Measurements from ENCODE around the gene RASSF4. TPM values are rescaled to one million over a fixed set of nuclear protein-coding genes. Genes with fewer than 3 reads are reported as not detected.

Gene RASSF4
- total RNA-seq, 1 donor: 12.2 TPM

DNA sequence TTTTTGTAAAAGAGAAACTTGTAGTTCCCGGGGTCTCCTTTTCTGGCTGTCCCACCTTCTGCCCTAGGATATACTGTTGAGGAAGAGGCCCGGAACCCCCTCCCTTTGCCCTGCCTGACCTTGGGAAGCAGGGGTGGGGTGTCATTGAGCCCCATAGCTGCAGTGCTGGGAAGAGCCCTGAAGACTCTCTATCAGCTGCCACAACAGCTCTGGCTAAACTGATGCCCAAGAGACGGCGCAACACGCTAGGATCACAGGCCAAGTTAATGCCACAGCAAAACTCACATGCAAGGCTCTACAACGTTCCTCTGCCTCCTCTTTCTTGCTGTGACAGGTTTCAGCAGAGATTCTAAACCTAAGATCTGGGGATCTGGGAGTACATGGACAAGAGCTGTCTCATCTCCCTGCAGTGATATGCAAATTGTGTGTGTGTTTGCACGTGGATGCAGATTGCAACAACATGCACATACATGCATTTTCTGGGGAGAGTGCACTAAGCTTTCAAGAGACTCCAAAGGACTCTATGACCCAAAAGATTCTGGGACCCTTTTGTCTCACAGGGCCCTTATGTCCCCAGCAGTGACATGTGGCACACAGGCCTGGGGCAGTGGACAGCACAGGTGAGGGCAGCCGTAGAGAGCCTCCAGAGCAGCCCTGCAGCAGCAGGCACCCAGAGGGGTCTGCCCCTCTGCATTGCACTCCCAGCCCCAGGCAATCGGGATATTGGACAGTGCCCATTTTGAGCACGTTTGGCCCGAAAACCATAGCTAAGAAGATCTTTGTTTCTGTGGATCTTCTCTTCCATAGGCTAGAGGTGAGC lies 2.5 kb downstream of the RASSF4 start:
- H3K4me1 ChIP-seq (ENCODE audit: insufficient read depth, low read length): peaks cover 94% of the 10 kb centered on the region
- H3K27me3 ChIP-seq (ENCODE audit: insufficient read depth, low read length): no peaks in the 10 kb centered on the region
- H3K4me3 ChIP-seq (ENCODE audit: low read length): no peak overlapping the region
- no peaks in the 10 kb centered on the region for H3K9me3 ChIP-seq (ENCODE audit: low read depth, low read length)

DNA sequence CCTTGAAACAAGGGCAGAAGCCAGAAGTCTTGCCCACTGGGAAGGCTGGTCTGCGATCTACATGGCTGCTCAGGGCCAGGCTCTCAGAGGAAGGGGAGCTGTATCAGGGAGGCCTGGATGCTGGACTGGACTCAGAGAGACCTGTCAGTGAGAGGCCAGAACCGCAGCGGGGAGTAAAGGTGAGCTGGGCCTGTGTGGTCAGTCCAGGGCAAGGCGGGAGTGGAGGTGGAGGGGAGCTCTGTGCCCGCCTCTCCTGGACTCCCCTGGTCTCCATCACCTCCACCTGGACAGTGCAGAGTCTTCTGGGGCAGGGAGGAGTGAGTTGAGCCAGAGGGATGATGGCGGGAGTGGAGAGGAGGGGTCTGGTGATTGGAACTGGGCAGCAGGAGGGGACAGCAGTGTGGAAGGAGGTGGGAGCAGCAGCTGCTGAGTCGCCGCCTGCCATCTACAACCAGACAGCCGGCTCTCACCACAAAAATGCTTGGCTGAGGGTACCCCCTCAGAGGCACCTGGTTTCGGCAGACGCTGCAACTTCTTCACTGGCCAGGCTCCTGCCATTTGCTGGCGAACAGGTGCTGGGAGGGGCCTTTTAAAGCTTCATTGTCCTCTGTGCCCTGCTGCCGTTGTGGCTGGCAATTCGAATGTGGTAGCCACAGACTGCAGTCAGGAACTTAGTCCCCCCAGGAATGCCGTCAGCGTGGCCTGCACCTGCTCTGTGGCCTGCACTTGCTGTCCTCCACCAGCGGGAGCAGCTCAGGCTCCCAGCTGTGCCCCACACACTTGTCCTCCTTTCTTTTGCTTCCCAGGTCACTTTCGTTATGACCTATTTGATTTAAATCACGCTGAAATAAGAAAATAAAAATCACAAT lies 3.5 kb downstream of the RASSF4 start:
- Histone ChIP-seq H3K27me3 (ENCODE audit: insufficient read depth, low read length) (no peaks in the 10 kb centered on the region), H3K9me3 (ENCODE audit: low read depth, low read length) (no peaks in the 10 kb centered on the region), H3K4me3 (ENCODE audit: low read length) (no peak overlapping the region), H3K4me1 (ENCODE audit: insufficient read depth, low read length) (peaks cover 94% of the 10 kb centered on the region)

DNA sequence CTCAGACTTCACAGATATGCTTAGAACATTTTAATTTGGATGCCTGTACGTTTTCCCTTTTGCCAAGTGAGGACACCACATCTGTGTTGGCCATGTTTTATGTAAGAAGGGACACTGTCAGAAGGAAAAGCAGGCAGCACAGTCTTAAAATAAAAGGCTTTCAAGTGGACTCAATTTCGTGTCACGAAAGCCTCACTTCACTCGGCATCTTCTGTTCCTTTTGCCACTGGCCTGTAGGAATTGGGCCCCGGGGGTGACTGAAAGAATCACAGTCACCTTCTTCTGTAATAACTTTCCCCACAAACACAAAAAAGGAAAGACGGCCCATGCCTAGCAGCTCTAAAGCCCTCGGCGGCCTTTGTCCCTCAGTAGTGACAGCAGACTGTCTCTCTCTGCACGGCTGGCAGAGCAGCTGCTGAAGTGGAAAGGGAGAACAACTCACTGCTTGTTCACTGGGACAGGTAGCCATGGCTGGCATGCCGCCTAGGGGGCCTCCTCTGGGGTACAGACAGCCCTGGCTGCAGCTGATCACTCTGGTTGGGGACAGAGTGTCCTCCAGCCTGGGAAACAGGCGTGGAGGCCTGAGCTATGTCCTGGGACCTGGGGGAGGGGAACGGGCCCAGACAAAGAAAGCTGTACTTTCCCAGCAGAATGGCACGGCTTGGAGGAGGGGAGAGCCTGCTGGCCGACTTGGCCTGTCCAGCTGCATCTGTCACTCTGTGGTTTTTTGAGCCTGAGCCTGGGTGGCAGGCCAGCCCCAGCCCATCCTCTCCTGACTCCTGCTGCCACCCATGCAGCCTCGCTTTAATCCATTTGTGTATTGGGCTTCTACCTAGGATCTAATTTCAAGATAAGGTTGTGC lies 4.4 kb downstream of the RASSF4 start:
- Histone ChIP-seq H3K27me3 (ENCODE audit: insufficient read depth, low read length) (no peaks in the 10 kb centered on the region), H3K4me1 (ENCODE audit: insufficient read depth, low read length) (peaks cover 94% of the 10 kb centered on the region), H3K9me3 (ENCODE audit: low read depth, low read length) (no peaks in the 10 kb centered on the region), H3K4me3 (ENCODE audit: low read length) (no peak overlapping the region)

DNA sequence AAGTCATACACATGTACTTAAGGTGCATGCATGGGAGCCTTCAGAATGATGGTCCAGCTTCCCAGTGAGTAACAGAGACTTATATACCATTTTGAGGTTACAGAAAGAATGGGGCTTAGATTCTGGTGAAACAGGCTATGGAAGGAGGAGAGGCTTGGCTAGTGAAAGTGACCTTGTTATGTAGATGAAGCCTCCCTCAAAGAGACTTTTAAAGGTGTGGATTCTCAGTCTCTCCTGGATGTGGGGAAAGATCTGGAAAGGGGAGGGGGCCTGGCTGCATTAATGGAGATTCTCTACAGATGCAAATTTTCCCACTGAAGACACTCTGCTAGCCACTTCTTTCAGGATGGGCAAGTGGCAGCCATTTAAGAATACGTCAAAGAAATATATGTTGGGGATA lies 5.5 kb downstream of the RASSF4 start:
- Histone ChIP-seq H3K27me3 (ENCODE audit: insufficient read depth, low read length) (no peaks in the 10 kb centered on the region), H3K4me3 (ENCODE audit: low read length) (no peak overlapping the region), H3K9me3 (ENCODE audit: low read depth, low read length) (no peaks in the 10 kb centered on the region), H3K4me1 (ENCODE audit: insufficient read depth, low read length) (peaks cover 99% of the 10 kb centered on the region)

DNA sequence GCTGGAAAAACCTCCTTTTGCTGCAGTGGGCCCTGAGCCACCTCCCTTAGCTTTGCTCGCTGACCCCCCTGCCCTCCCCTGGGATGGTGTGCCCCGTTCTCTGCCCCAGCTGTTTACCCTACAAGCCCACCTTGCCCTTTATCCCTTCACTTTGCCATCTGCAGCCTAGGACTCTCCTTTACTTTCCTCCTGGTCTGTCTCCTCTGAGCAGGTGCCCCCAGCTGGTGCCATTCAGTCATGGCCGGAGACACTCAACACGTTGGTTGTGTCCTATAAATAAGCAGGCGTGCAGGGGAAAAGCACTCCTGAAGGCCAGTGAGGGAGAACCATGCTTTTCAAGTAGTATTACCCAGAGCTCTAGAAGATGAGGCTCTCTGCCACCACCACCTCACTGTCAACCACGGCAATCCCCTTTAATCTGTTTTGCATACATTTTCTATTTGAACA lies 6.1 kb downstream of the RASSF4 start:
- Histone ChIP-seq H3K4me1 (ENCODE audit: insufficient read depth, low read length) (peaks cover 98% of the 10 kb centered on the region), H3K4me3 (ENCODE audit: low read length) (no peak overlapping the region), H3K9me3 (ENCODE audit: low read depth, low read length) (no peaks in the 10 kb centered on the region), H3K27me3 (ENCODE audit: insufficient read depth, low read length) (no peaks in the 10 kb centered on the region)

DNA sequence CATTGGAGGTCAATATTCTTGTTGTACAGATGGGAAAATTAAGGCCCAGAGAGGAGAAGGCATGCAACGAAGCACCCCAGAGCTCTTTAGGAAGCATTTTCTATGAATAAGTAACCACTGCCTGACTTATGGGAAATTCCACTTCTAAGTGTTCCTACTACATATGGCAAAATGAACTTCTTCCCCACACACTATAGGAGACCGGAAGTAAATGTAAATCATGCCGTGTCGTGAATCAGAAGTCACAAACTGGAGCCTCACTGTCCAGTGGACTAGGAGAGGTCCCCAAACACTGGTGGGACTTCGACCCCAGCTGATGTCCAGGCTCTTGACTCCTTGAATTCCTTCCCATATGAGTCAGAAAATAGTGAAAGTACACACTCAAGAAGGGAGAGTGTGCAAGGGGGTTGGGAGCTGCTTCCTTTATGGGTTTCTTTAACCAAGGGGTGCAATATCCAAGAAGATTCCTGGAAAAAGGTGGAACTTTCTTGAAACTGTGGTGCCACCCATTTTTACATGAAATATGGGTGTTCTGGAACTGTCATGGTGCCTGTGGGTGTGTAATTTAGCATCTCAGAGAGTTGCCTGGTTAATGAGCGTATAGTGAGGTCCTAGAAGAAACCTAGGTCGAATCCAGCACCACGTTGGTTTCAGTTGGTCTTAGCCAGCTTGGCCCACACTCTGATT lies 6.7 kb downstream of the RASSF4 start:
- peaks cover 98% of the 10 kb centered on the region for H3K4me1 ChIP-seq (ENCODE audit: insufficient read depth, low read length)

DNA sequence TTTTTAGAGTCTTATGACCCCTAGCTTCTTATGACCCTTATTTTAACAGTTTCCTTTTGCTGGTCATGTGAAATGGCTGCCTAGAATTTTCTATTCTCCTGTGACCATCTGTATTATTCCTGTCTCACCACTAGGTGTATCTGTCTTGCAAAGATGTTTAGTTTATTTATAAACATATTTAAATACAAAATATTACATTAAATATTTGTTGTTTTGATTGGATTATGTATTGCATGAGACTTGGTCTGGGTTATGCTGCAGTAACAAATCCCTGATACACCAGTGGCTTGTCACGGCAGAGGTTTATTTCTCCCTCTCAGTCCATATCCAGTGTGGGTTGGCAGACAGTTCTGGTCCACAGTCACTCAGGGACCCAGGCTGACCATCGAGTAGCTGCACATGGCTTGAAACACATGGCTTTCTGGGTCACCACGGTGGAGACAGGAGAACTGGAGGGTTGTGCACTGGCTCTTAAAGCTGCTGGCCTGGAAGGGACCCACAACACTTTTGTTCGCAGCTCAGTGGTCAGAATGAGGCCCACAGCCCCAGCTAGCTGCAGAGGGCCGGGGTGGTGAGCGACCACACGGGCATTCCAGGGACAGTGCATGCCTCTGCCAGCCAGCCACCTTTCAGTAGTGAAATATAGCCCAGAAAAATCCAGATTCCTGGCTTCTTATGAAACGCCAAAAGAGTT lies 7.4 kb downstream of the RASSF4 start:
- peaks cover 98% of the 10 kb centered on the region for H3K4me1 ChIP-seq (ENCODE audit: insufficient read depth, low read length)
- H3K27me3 ChIP-seq (ENCODE audit: insufficient read depth, low read length): no peaks in the 10 kb centered on the region
- no peaks in the 10 kb centered on the region for H3K9me3 ChIP-seq (ENCODE audit: low read depth, low read length)
- H3K4me3 ChIP-seq (ENCODE audit: low read length): no peak overlapping the region

More for the DNA sequence above, 6.7 kb downstream of the RASSF4 start:
- Histone ChIP-seq H3K4me3 (ENCODE audit: low read length) (no peak overlapping the region), H3K27me3 (ENCODE audit: insufficient read depth, low read length) (no peaks in the 10 kb centered on the region), H3K9me3 (ENCODE audit: low read depth, low read length) (no peaks in the 10 kb centered on the region)

DNA sequence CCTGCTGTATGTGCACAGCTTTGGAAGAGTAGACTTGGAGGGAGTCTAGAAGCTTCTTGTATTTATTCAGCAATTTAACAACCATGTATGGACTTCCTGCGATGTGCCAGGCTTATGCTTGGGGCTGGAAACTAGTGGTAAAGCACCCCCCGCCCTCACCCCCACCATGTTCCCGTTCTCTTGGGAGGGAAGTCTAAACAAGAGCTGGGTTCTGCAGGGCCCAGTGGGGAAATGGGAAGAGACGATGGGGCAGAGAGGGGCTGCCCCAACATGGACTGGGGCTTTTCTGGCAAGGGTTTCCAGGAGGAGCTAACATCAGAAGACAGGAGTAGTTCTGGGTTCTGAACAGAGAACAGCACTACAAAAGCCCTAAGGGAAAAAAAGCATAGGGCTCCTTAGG lies 8.0 kb downstream of the RASSF4 start:
- Histone ChIP-seq H3K9me3 (ENCODE audit: low read depth, low read length) (no peaks in the 10 kb centered on the region), H3K27me3 (ENCODE audit: insufficient read depth, low read length) (no peaks in the 10 kb centered on the region), H3K4me3 (ENCODE audit: low read length) (no peak overlapping the region), H3K4me1 (ENCODE audit: insufficient read depth, low read length) (peaks cover 98% of the 10 kb centered on the region)

DNA sequence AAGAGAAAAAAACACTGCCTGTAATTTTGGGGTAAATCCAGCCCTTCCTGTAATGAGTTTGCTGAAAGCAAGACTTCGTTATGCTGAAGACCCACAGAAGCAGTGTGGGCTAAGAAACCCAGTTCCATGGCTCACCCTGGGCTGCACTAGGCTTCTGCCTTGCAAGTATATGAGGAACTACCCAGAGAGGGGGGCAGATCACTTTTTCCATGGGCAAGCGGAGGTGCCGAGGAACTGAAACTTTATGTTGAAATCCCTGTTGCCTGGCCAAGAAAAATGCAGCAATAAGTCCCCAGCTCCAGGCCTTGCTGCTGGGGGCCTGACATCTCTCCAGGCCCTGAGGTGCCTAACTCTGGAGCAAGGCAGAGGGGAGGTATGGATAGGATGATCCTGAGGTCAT lies 8.5 kb downstream of the RASSF4 start:
- H3K27me3 ChIP-seq (ENCODE audit: insufficient read depth, low read length): no peaks in the 10 kb centered on the region
- H3K4me1 ChIP-seq (ENCODE audit: insufficient read depth, low read length): peaks cover 98% of the 10 kb centered on the region
- H3K4me3 ChIP-seq (ENCODE audit: low read length): no peak overlapping the region
- no peaks in the 10 kb centered on the region for H3K9me3 ChIP-seq (ENCODE audit: low read depth, low read length)

DNA sequence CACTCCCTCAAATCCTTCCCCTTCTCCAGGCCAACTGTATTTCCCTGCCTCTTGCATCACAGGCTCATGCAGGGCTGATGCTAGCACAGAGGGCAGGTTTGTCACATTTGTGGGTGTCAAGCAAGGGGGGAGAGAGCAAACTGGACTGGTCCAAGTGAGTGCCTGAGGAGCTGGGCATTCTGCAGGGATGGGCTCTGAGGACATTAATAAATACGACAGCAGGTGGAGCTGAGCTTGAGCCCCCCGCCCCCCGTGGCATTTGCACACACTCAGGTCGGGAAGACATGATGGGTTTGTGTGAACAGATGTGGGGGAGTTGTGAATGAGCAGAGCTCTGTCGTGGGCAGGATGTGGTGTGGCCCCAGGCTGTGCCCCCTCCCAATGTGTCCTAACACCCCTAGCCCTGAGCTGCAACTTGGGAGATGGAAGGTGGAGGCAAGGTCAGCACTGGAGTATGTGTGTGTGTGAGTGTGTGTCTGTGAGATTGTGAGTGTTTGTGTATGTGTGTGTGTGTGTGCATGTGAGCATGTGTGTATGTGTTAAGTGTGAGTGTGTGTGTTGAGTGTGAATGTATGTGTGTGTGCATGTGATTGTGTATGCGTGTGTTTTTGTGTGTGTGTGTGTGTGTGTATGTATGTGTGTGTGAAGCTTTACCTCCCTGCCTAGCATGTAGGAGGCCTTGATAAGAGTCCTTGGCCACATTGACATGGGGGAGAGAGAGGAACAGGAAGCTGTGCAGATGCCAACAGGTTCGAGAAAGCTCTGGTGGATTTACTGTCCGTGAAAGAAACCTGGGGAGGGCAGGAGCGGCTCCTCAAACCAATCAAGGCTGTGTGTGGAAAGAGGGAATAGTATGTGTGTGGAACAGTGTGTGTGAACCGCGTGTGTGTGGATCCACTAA lies 9.1 kb downstream of the RASSF4 start:
- Histone ChIP-seq H3K4me3 (ENCODE audit: low read length) (no peak overlapping the region), H3K4me1 (ENCODE audit: insufficient read depth, low read length) (peaks cover 98% of the 10 kb centered on the region), H3K9me3 (ENCODE audit: low read depth, low read length) (no peaks in the 10 kb centered on the region), H3K27me3 (ENCODE audit: insufficient read depth, low read length) (no peaks in the 10 kb centered on the region)

DNA sequence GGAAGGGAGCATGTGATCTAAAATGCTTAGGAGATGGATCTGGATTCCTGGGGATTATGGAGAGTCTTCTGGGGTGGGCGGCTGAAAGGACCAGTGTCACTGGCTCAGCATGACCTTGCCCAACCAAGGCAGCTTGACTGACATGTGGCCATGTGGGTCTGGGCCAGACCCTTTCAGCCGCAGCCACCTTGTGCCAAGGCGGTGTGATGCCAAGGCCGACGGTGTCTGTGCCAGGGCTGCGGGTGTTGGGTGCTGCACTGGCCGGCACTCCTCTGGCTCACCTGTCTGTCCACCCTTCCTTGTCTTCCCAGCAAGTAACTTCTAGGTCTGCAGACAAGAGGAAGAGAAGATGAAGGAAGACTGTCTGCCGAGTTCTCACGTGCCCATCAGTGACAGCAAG lies 10.3 kb downstream of the RASSF4 start:
- Histone ChIP-seq H3K4me1 (ENCODE audit: insufficient read depth, low read length) (peaks cover 98% of the 10 kb centered on the region), H3K27me3 (ENCODE audit: insufficient read depth, low read length) (no peaks in the 10 kb centered on the region), H3K9me3 (ENCODE audit: low read depth, low read length) (no peaks in the 10 kb centered on the region), H3K4me3 (ENCODE audit: low read length) (no peak overlapping the region)

DNA sequence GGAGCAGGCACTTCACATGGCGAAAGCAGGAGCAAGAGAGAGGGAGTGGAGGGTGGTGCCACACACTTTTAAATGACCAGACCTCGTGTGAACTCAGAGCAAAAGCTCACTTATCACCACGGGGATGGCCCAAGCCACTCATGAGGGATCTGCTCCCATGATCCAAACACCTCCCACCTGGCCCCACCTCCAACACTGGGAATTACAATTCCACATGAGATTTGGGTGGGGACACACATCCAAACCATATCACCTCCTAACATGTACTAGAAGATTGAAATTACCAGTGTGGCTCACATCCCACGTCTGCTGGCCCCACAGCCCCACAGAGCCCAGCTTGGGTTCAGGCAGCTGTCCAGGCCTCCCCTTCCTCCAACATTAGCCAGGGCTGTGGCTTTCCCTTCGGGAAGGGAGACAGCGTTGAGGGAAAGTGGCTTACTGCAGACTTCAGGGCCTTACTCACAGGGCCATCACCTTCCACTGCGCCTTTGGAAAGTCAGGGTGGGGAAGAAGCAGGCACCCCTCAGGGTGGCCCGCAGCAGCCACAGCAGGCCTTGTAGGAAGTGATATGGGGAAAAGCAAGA lies 11.3 kb downstream of the RASSF4 start:
- Histone ChIP-seq H3K4me3 (ENCODE audit: low read length) (no peak overlapping the region), H3K9me3 (ENCODE audit: low read depth, low read length) (no peaks in the 10 kb centered on the region), H3K27me3 (ENCODE audit: insufficient read depth, low read length) (no peaks in the 10 kb centered on the region), H3K4me1 (ENCODE audit: insufficient read depth, low read length) (peaks cover 90% of the 10 kb centered on the region)

DNA sequence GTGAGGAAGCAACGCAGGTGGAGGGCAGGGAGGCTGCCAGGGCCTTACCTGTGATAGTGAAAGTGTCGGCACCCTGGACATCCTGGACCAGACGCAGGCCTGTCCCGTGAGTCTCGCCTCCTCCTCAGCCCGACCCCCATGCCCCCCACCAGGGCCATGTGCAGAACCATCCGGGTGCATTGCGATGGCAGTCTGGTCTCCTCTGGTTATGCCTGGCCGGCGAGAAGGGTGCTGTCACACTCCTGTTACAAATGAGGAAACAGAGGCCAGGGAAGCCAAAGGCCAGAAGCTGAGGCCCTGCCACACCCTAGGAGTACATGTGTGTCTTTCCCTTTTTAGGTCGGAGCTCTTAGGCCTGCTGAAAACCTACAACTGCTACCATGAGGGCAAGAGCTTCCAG lies 11.8 kb downstream of the RASSF4 start:
- peaks cover 85% of the 10 kb centered on the region for H3K4me1 ChIP-seq (ENCODE audit: insufficient read depth, low read length)
- H3K4me3 ChIP-seq (ENCODE audit: low read length): no peak overlapping the region
- no peaks in the 10 kb centered on the region for H3K27me3 ChIP-seq (ENCODE audit: insufficient read depth, low read length)
- H3K9me3 ChIP-seq (ENCODE audit: low read depth, low read length): no peaks in the 10 kb centered on the region

Measured in mononuclear cell (primary cell).